MM.1S (cell line): ENCODE data around the gene ANXA8.
"Not testable (repeated sequence)": the region's sequence is repeated elsewhere in the genome, so short reads cannot be mapped to it uniquely, and the experiment has no call there.

Source experiments
- EZH2phosphoT487 ChIP-seq: fragments of 300-600 bp; sonication (generic); IDR thresholded peaks from 2 replicates; pipeline ENCODE4 v1.6.1; 2018; ENCODE audit warnings: antibody characterized with exemption, low read length
- TF ChIP-seq, protein P1 (sequence below): fragments of 300-600 bp; sonication (generic); IDR thresholded peaks from 2 replicates; pipeline ENCODE4 v1.5.1; 2016; ENCODE audit warnings: antibody characterized with exemption, low read length, mixed read lengths

DNA sequence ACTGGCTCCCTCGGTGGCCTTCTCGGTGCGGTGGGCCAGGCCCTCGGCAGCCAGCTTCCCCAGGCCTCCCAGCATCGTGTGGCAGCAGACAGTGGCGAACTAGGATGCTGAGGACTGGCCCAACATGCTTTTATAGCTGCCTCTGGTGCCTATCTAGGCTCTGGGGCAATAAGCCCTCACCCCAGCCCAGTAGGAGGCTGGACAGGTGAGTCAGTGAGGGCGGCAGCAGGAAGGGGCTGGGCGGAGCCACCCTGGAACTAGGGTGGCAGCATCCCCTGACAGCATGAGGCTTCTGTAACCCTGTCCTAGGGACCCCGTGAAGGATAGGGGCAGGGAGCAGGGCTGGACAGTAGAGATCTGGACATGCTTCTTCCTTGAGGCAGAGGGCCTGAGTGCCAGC lies 7.7 kb upstream of the ANXA8 start, which contains the start of gene FAM25G:
- TF ChIP-seq, protein P1, sequence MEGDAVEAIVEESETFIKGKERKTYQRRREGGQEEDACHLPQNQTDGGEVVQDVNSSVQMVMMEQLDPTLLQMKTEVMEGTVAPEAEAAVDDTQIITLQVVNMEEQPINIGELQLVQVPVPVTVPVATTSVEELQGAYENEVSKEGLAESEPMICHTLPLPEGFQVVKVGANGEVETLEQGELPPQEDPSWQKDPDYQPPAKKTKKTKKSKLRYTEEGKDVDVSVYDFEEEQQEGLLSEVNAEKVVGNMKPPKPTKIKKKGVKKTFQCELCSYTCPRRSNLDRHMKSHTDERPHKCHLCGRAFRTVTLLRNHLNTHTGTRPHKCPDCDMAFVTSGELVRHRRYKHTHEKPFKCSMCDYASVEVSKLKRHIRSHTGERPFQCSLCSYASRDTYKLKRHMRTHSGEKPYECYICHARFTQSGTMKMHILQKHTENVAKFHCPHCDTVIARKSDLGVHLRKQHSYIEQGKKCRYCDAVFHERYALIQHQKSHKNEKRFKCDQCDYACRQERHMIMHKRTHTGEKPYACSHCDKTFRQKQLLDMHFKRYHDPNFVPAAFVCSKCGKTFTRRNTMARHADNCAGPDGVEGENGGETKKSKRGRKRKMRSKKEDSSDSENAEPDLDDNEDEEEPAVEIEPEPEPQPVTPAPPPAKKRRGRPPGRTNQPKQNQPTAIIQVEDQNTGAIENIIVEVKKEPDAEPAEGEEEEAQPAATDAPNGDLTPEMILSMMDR, result not testable (repeated sequence)
- TF ChIP-seq EZH2phosphoT487, result not testable (repeated sequence)
